VCaP (cell line): ENCODE measurements around the gene IQSEC1.
A peak's percentile ranks its signal among the peaks of the same experiment; 100 is the strongest.

Experiments used
- H3K27ac ChIP-seq: fragments of 450-650 bp; 2 replicates; pipeline ENCODE4 v1.5.1; 2017
- TF ChIP-seq, protein P1 (sequence below): fragments of 450-650 bp; conservative IDR thresholded peaks from 2 replicates; pipeline ENCODE4 v1.5.1; 2017; ENCODE audit warnings: mild to moderate bottlenecking, moderate library complexity

Gene IQSEC1

GRCh38 chr3:13111873-13112520, 38.8 kb upstream of the IQSEC1 start:
- peak overlapping the region; percentile 100 for H3K27ac ChIP-seq
- TF ChIP-seq, protein P1, sequence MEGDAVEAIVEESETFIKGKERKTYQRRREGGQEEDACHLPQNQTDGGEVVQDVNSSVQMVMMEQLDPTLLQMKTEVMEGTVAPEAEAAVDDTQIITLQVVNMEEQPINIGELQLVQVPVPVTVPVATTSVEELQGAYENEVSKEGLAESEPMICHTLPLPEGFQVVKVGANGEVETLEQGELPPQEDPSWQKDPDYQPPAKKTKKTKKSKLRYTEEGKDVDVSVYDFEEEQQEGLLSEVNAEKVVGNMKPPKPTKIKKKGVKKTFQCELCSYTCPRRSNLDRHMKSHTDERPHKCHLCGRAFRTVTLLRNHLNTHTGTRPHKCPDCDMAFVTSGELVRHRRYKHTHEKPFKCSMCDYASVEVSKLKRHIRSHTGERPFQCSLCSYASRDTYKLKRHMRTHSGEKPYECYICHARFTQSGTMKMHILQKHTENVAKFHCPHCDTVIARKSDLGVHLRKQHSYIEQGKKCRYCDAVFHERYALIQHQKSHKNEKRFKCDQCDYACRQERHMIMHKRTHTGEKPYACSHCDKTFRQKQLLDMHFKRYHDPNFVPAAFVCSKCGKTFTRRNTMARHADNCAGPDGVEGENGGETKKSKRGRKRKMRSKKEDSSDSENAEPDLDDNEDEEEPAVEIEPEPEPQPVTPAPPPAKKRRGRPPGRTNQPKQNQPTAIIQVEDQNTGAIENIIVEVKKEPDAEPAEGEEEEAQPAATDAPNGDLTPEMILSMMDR, result no peak

DNA sequence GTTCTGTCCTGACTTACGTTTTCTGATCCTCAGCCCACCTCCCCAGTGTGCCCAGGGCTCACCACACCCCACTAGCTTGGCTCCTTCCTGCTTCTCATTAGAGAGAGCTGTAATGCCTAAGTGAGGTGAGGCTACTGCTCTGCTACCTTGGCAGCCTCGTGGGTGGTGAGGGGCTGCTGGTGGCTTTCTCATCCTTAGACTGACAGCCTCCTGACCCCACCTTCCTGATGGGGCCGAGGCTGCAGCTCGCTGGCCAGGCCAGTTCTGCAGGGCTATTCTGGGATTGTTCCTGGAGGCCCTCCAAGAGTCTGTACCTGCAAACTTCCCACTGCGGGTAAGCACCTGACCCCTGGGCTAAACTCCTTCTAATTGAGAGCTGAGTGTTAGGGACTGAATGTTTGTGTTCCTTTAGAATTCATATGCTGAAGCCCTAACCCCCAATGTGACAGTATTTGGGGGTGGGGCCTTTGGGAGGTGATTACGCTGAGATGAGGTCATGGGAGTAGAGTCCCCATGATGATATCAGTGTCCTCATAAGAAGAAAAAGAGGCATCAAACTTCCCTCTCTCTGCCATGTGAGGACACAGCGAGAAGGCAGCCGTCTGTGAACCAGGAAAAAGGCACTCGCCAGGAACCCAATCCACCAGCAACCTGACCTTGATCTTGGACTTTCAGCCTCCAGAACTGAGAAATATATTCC, 38.1 kb upstream of the IQSEC1 start:
- peak overlapping the region; percentile 100 for H3K27ac ChIP-seq
- TF ChIP-seq, protein P1, result no peak

DNA sequence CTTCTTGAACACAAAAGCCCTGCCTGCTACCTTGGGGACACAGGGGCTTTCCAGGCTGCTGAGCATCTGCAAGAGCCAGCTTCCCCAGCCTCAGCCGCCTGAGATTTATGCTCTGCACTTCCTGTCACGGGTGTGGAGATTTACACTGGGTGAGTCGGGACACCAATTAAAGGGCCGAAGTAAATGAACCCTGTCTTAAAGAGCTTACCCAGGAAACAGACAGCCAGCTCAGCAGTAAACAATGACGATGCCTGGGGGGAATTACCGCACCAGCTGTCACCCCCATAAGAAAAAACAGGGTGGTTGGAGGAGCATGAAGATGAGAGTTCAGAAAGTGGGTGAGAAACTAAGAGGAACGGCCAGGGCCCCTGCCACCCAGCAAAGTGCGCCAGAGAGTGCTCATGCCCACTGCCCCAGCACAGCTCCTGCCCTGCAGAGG, 37.5 kb upstream of the IQSEC1 start:
- TF ChIP-seq, protein P1, result no peak
- H3K27ac ChIP-seq, result peak overlapping the region; percentile 100

- H3K27ac ChIP-seq, result peak overlapping the region; percentile 100
- TF ChIP-seq, protein P1, result no peak
Measured at GRCh38 chr3:13109516-13109915, 36.3 kb upstream of the IQSEC1 start.

DNA sequence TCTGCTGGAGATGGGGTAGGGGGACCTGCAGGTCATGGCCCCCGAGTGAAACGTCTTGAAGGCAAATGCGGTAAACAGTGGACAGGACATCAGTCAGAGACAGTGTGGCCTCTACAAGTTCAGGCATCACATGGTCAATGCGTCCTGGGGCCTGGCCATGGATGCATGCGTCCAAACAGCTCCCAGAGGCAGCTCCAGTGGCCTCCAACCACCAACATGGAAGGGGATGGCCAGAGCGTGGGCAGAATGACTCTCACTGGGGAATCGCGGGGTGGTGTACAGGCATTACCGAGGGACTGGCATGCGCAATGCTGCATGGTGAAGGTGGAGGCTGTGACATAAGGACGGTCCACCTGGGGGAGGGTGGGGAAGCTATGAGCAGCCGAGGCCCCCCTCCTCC, 35.6 kb upstream of the IQSEC1 start:
- H3K27ac ChIP-seq, result peak overlapping the region; percentile 100
- TF ChIP-seq, protein P1, result no peak

DNA sequence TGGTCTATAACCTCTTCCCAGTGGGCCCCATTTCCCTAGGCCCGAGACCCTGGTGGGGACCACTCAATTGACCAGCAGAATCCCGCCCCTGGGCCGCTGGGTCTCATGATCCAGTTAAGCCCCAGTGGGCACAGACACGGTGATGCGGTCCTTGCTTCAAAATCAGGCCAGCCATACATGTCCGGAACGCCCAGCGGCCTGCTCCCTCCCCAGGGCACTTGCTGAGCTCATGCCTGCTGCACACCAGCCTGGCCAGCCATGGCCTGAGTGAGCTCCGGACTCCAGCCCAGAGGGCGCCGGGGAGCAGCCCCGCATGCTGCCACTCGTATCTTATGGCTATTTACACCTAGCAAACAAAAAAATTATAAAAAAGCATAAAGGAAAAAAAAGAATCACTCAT, 34.4 kb upstream of the IQSEC1 start:
- peak overlapping the region; percentile 100 for H3K27ac ChIP-seq
- TF ChIP-seq, protein P1, result peak; percentile 26

DNA sequence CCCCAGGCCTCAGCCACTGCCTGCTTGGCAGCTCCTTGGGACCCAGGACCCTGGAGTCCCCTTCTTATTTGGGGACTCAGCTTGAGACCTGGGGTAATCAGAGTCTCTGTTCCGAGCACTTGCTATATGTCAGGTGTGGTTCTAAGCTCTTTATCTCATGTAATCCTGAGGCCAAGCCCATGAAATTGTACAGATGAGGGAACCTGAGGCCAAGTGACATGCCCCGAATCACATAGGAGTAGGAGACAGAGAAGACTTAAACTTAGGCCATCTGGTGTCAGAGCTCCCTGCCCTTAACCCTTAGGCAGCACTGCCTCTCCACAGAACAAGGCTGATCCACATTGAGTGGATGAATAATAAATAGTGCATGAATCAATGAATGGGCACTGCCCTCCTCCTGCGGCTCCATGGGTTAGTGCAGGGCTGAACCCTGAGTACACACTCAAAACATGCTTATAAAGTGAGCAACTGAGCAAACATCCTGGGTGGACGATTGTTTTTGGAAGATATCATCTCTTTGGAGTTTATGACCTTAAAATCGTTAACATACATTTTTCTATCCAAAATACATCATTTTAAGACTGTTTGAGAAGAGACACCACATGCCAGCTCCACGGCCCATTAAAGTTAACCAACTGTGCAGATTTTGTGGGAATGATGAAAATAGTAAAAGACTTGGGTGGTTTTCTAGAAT, 33.2 kb upstream of the IQSEC1 start:
- H3K27ac ChIP-seq, result peak overlapping the region; percentile 100
- TF ChIP-seq, protein P1, result 0 out of 2 replicates have a peak, but pooled peaks have one; percentile 4
